CD14-positive monocyte (primary cell): ENCODE data around the gene SYT2. TPM values are rescaled to one million over a fixed set of nuclear protein-coding genes. Genes with fewer than 3 reads are reported as not detected.

Experiments used
- DNase-seq, 3 donors: peaks; one replicate each; pipeline ENCODE4 v3.0.0-alpha.2; 2011 to 2022
- H2AFZ ChIP-seq: 2 replicates; pipeline ENCODE4 v1.6.0; 2012; ENCODE audit warnings: mild to moderate bottlenecking, low read depth, low read length, inconsistent platforms; ENCODE audit not compliant: insufficient read depth, poor library complexity, severe bottlenecking
- H3K27ac ChIP-seq, 2 donors: 1 replicate in 1 of 2; 2 replicates in 1 of 2; pipeline ENCODE4 v1.5.1; 2012 to 2013; ENCODE audit warnings: low read length in 2 of 2, control low read depth in 1 of 2, inconsistent platforms in 1 of 2, low read depth in 1 of 2, mild to moderate bottlenecking in 1 of 2
- H3K27me3 ChIP-seq, 2 donors: one replicate each; pipeline versions ENCODE4 v1.6.0 to v1.6.1; 2011 to 2013; ENCODE audit warnings: low read length in 2 of 2; ENCODE audit not compliant: control insufficient read depth in 2 of 2, insufficient read depth in 2 of 2
- H3K36me3 ChIP-seq, 2 donors: replicated peaks in 1 of 2; 1 replicate in 1 of 2; 2 replicates in 1 of 2; pipeline versions ENCODE4 v1.5.1 to v1.6.1; 2012 to 2013; ENCODE audit warnings: low read length in 2 of 2, control low read depth in 1 of 2, inconsistent platforms in 1 of 2, mild to moderate bottlenecking in 1 of 2; ENCODE audit not compliant: insufficient read depth in 2 of 2, control insufficient read depth in 1 of 2
- H3K4me1 ChIP-seq, 2 donors: 1 replicate in 1 of 2; 2 replicates in 1 of 2; pipeline versions ENCODE4 v1.5.1 to v1.6.1; 2012 to 2013; ENCODE audit warnings: low read length in 2 of 2, control low read depth in 1 of 2, inconsistent platforms in 1 of 2, mild to moderate bottlenecking in 1 of 2, moderate library complexity in 1 of 2; ENCODE audit not compliant: insufficient read depth in 2 of 2, control insufficient read depth in 1 of 2
- H3K4me2 ChIP-seq: replicated peaks from 2 replicates; pipeline ENCODE3; 2012; ENCODE audit warnings: low read length, moderate library complexity, mild to moderate bottlenecking; ENCODE audit not compliant: poor library complexity, severe bottlenecking; ENCODE audit errors: extremely low read depth
- H3K4me3 ChIP-seq, 3 experiments: fragments of 200-600 bp in 1 of 3; sonication (generic) in 1 of 3; replicated peaks in 1 of 3; 1 replicate in 2 of 3; 2 replicates in 1 of 3; pipeline ENCODE4 v1.5.1; 2011 to 2013; ENCODE audit warnings: low read length in 3 of 3, mild to moderate bottlenecking in 3 of 3, control low read depth in 2 of 3, low read depth in 2 of 3, inconsistent platforms in 1 of 3, moderate library complexity in 1 of 3
- H3K79me2 ChIP-seq: 2 replicates; pipeline ENCODE4 v1.6.0; 2012; ENCODE audit warnings: mild to moderate bottlenecking, control low read depth, inconsistent platforms, low read length, moderate library complexity; ENCODE audit not compliant: insufficient read depth
- H3K9ac ChIP-seq: 2 replicates; pipeline ENCODE4 v1.6.0; 2017; ENCODE audit warnings: low read length, mild to moderate bottlenecking; ENCODE audit not compliant: insufficient read depth, poor library complexity, severe bottlenecking
- H3K9me3 ChIP-seq, 2 donors: replicated peaks in 1 of 2; 1 replicate in 1 of 2; 2 replicates in 1 of 2; pipeline versions ENCODE4 v1.5.1 to v1.6.1; 2012 to 2013; ENCODE audit warnings: low read length in 2 of 2, control low read depth in 1 of 2; ENCODE audit not compliant: control insufficient read depth in 1 of 2, insufficient read depth in 1 of 2
- H4K20me1 ChIP-seq: 2 replicates; pipeline ENCODE4 v1.6.0; 2012; ENCODE audit warnings: mild to moderate bottlenecking, low read length, control low read depth, moderate library complexity; ENCODE audit not compliant: insufficient read depth
- H3K27ac Mint-ChIP-seq, 7 donors: one replicate each; pipeline ENCODE4 v1.8.0; 2020; ENCODE audit warnings: mild to moderate bottlenecking in 7 of 7, mixed read lengths in 7 of 7, moderate library complexity in 6 of 7, inconsistent platforms in 2 of 7
- H3K27me3 Mint-ChIP-seq, 3 donors: one replicate each; pipeline ENCODE4 v1.8.0; 2021 to 2022; ENCODE audit warnings: low read depth in 3 of 3, mild to moderate bottlenecking in 3 of 3, mixed read lengths in 3 of 3, moderate library complexity in 3 of 3, inconsistent platforms in 1 of 3
- H3K36me3 Mint-ChIP-seq, 2 donors: one replicate each; pipeline ENCODE4 v1.8.0; 2020; ENCODE audit warnings: mixed read lengths in 2 of 2, inconsistent platforms in 1 of 2, mild to moderate bottlenecking in 1 of 2
- H3K4me1 Mint-ChIP-seq: one replicate; pipeline ENCODE4 v1.8.0; 2020; ENCODE audit warnings: mild to moderate bottlenecking, mixed read lengths
- H3K4me3 Mint-ChIP-seq, 2 donors: one replicate each; pipeline ENCODE4 v1.8.0; 2020; ENCODE audit warnings: mild to moderate bottlenecking in 2 of 2, mixed read lengths in 2 of 2, moderate library complexity in 1 of 2
- H3K9me3 Mint-ChIP-seq, 7 donors: one replicate each; pipeline ENCODE4 v1.8.0; 2020 to 2022; ENCODE audit warnings: mixed read lengths in 7 of 7, mild to moderate bottlenecking in 6 of 7, moderate library complexity in 6 of 7, inconsistent platforms in 2 of 7
- WGBS: methylation state at CpG from one replicate; pipeline ENCODE4 v1.1.5; 2013; ENCODE audit warnings: missing lambda C conversion rate; ENCODE audit not compliant: insufficient coverage; 5-methylcytosine and 5-hydroxymethylcytosine counted together
- intact Hi-C, 2 donors: fragments of 100-400 bp; cut with micrococcal nuclease; formaldehyde crosslinking; loops; one replicate each; pipeline versions ENCODE4 v1.15.0 to v1.15.1; 2023
- polyA plus RNA-seq, 3 donors: library from polyadenylated mRNA; depleted of rRNA in 1 of 3; unstranded in 2 of 3; stranded (reverse) in 1 of 3; fragments of 300-500 nt in 2 of 3; fragments of >200 nt in 1 of 3; fragmentation: Illumina TruSeq in 2 of 3; gene quantifications; 1 replicate in 2 of 3; 2 replicates in 1 of 3; pipeline ENCODE4 v1.2.3, GENCODE V29; 2012 to 2021
- TF ChIP-seq, protein P1 (sequence below): fragments of 200-600 bp; IDR thresholded peaks from one replicate; pipeline ENCODE4 v1.8.0; 2022; ENCODE audit warnings: antibody characterized with exemption, mild to moderate bottlenecking

The SYT2 gene
- polyA plus RNA-seq, 3 donors = not detected

DNA sequence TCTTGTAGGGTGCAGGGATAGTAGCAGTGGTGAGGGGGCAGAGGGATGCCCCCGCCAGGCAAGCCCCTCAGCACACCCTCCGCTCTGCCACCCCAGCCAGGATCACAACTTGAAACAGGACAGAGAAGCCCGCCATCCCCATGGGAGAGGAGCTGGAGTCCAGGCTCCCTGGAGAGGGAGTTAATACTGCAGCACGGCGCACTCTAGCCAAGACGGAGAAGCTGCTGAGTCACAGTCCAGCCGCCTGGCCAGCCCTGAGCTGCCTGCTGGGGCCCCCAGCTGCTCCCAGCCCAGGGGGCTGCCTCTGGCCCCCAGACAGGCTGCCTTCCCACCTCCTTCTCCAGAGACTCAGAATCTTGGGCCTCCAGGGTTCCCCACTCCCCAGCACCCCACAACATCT lies 87.2 kb downstream of the SYT2 start:
- no peak overlapping the region for H3K27ac ChIP-seq
- no peak overlapping the region for H3K4me2 ChIP-seq
- no peak overlapping the region for H2AFZ ChIP-seq
- TF ChIP-seq, protein P1, sequence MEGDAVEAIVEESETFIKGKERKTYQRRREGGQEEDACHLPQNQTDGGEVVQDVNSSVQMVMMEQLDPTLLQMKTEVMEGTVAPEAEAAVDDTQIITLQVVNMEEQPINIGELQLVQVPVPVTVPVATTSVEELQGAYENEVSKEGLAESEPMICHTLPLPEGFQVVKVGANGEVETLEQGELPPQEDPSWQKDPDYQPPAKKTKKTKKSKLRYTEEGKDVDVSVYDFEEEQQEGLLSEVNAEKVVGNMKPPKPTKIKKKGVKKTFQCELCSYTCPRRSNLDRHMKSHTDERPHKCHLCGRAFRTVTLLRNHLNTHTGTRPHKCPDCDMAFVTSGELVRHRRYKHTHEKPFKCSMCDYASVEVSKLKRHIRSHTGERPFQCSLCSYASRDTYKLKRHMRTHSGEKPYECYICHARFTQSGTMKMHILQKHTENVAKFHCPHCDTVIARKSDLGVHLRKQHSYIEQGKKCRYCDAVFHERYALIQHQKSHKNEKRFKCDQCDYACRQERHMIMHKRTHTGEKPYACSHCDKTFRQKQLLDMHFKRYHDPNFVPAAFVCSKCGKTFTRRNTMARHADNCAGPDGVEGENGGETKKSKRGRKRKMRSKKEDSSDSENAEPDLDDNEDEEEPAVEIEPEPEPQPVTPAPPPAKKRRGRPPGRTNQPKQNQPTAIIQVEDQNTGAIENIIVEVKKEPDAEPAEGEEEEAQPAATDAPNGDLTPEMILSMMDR = no peak
- peaks cover 0 to 76% (median 29%) of the 10 kb centered on the region in 3 donors for H3K27me3 Mint-ChIP-seq
- H4K20me1 ChIP-seq = peaks cover 95% of the 10 kb centered on the region
- peaks cover 0 to 9% of the 10 kb centered on the region in 2 donors for H3K36me3 Mint-ChIP-seq
- DNase-seq = peak in 1 of 3 donors; percentile 10
- H3K9me3 Mint-ChIP-seq = peaks cover 0 to 24% (median 6%) of the 10 kb centered on the region in 7 donors
- H3K36me3 ChIP-seq = no peaks in the 10 kb centered on the region
- H3K4me3 ChIP-seq = no peak overlapping the region
- H3K4me1 Mint-ChIP-seq = peaks cover 16% of the 10 kb centered on the region
- H3K27ac Mint-ChIP-seq = no peak overlapping the region
- H3K9me3 ChIP-seq = peaks cover 2 to 29% of the 10 kb centered on the region in 2 donors
- H3K4me3 Mint-ChIP-seq = no peak overlapping the region
- H3K27me3 ChIP-seq = peaks cover 81 to 99% of the 10 kb centered on the region in 2 donors
- WGBS = 0% methylated on average over 1 of the region's 7 CpGs
- intact Hi-C loops = no loop called here
- no peaks in the 10 kb centered on the region for H3K79me2 ChIP-seq
- no peak overlapping the region for H3K9ac ChIP-seq
- H3K4me1 ChIP-seq = peaks cover 3 to 9% of the 10 kb centered on the region in 2 donors

DNA sequence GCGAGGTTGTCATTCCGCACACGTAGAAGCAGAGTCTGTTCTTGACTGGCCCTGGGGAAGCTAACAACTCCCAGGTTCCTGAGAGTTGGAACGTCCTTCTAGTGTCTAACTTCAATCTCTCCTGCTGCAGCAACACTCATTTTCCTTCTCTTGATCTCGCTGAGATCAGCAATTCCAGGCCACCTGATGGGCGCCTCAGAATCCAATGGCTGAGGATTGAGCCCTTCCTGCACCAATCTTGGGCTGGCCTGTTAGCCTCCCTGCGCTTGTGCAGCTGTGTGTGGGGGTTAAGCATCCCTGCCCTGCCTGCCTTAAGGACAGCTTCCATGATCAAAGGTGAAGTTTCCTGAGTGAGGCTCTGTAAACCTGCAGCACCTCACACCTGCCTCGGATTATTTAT lies 87.9 kb downstream of the SYT2 start:
- H3K4me1 ChIP-seq = peaks cover 0 to 7% of the 10 kb centered on the region in 2 donors
- intact Hi-C loops = no loop called here
- Mint-ChIP-seq H3K4me3 (no peak overlapping the region), H3K4me1 (peaks cover 13% of the 10 kb centered on the region), H3K36me3 (peaks cover 0 to 7% of the 10 kb centered on the region in 2 donors), H3K9me3 (peaks cover 0 to 29% (median 11%) of the 10 kb centered on the region in 7 donors), H3K27ac (no peak overlapping the region), H3K27me3 (peaks cover 0 to 76% (median 22%) of the 10 kb centered on the region in 3 donors)
- DNase-seq = no peak
- no peak overlapping the region for H3K9ac ChIP-seq
- H3K36me3 ChIP-seq = no peaks in the 10 kb centered on the region
- no peak overlapping the region for H3K4me2 ChIP-seq
- H3K27me3 ChIP-seq = peaks cover 80 to 99% of the 10 kb centered on the region in 2 donors
- no peaks in the 10 kb centered on the region for H3K79me2 ChIP-seq
- H2AFZ ChIP-seq = no peak overlapping the region
- H4K20me1 ChIP-seq = peaks cover 95% of the 10 kb centered on the region
- H3K4me3 ChIP-seq = no peak overlapping the region
- WGBS = 100% methylated on average over 3 of the region's 8 CpGs
- TF ChIP-seq, protein P1 = no peak
- H3K27ac ChIP-seq = no peak overlapping the region
- peaks cover 2 to 28% of the 10 kb centered on the region in 2 donors for H3K9me3 ChIP-seq
